OCI-LY7 (cell line): ENCODE results near the gene BCL11A. TPM values are rescaled to one million over a fixed set of nuclear protein-coding genes. Genes with fewer than 3 reads are reported as not detected.
A peak's percentile ranks its signal among the peaks of the same experiment; 100 is the strongest.

Experiments used
- BruUV-seq: library from RNA; stranded (reverse); fragments of 400-500 nt; replicated peaks from 2 replicates; lab custom pipeline; 2021; lab: Mats Ljungman, UMichigan
- CTCF ChIA-PET: fragments of 300-600 bp; sonication (Branson Sonifier 250); formaldehyde crosslinking; loops from one replicate; lab custom pipeline; 2022; ENCODE audit warnings: antibody characterized with exemption; ENCODE audit not compliant: unreplicated experiment; lab: Charles Lee
- POLR2A ChIA-PET: fragments of 300-600 bp; sonication (Branson Sonifier 250); formaldehyde crosslinking; loops from one replicate; lab custom pipeline; 2022; ENCODE audit warnings: antibody characterized with exemption; lab: Charles Lee
- DNase-seq: peaks from one replicate; pipeline ENCODE4 v3.0.0-alpha.2; 2015; ENCODE audit warnings: low spot score
- H2AFZ ChIP-seq: fragments of 200-600 bp; sonication (generic), shearing (Covaris generic); 2 replicates; pipeline ENCODE4 v1.6.1; 2014; ENCODE audit warnings: mild to moderate bottlenecking, antibody characterized with exemption, low read length, moderate library complexity
- H3K27ac ChIP-seq: fragments of 200-600 bp; sonication (generic); 2 replicates; pipeline ENCODE4 v1.5.1; 2014; ENCODE audit warnings: mixed run types, low read depth, mild to moderate bottlenecking, moderate library complexity, low read length, inconsistent platforms; ENCODE audit not compliant: poor library complexity, severe bottlenecking
- H3K36me3 ChIP-seq: fragments of 200-600 bp; sonication (generic); 2 replicates; pipeline ENCODE4 v1.6.1; 2014; ENCODE audit warnings: mild to moderate bottlenecking, antibody characterized with exemption, low read length, moderate library complexity, mixed read lengths; ENCODE audit not compliant: insufficient read depth
- H3K4me1 ChIP-seq: fragments of 200-600 bp; sonication (generic); 2 replicates; pipeline ENCODE4 v1.5.1; 2014; ENCODE audit warnings: mild to moderate bottlenecking, low read length; ENCODE audit not compliant: insufficient read depth, poor library complexity, severe bottlenecking
- H3K4me2 ChIP-seq: fragments of 200-600 bp; sonication (generic); 2 replicates; pipeline ENCODE4 v1.6.1; 2014; ENCODE audit warnings: mild to moderate bottlenecking, low read length
- H3K4me3 ChIP-seq: fragments of 200-600 bp; sonication (generic); 2 replicates; pipeline ENCODE4 v1.5.1; 2014; ENCODE audit warnings: mild to moderate bottlenecking, low read depth, low read length; ENCODE audit not compliant: poor library complexity, severe bottlenecking
- H3K79me2 ChIP-seq: fragments of 200-600 bp; sonication (generic); 2 replicates; pipeline ENCODE4 v1.6.1; 2016; ENCODE audit warnings: low read depth, mild to moderate bottlenecking, low read length, moderate library complexity, mixed read lengths; ENCODE audit not compliant: insufficient read depth
- H3K9me2 ChIP-seq: fragments of 200-600 bp; sonication (generic); 2 replicates; pipeline ENCODE4 v1.6.1; 2016; ENCODE audit warnings: mild to moderate bottlenecking, low read length, mixed read lengths; ENCODE audit not compliant: insufficient read depth
- H3K9me3 ChIP-seq: fragments of 200-600 bp; sonication (generic); 2 replicates; pipeline ENCODE4 v1.6.1; 2014; ENCODE audit warnings: mild to moderate bottlenecking, mixed run types, low read length, mixed read lengths
- H4K20me1 ChIP-seq: fragments of 200-600 bp; sonication (generic); 2 replicates; pipeline ENCODE4 v1.6.1; 2014; ENCODE audit warnings: mild to moderate bottlenecking, antibody characterized with exemption, low read length, moderate library complexity, mixed read lengths; ENCODE audit not compliant: insufficient read depth
- CTCF ChIP-seq: fragments of 200-600 bp; sonication (generic); conservative IDR thresholded peaks from 2 replicates; pipeline ENCODE4 v1.5.1; 2014; ENCODE audit warnings: mild to moderate bottlenecking, antibody characterized with exemption, low read length, moderate library complexity, mixed read lengths
- EZH2phosphoT487 ChIP-seq: fragments of 200-600 bp; sonication (generic); IDR thresholded peaks from 2 replicates; pipeline ENCODE4 v1.6.1; 2018; ENCODE audit warnings: low read depth, borderline replicate concordance, mild to moderate bottlenecking, mixed run types, antibody characterized with exemption, low read length, moderate library complexity, mixed read lengths
- intact Hi-C: fragments of 100-400 bp; cut with micrococcal nuclease; formaldehyde crosslinking; loops from one replicate; pipeline ENCODE4 v1.10.0; 2022; ENCODE audit not compliant: unreplicated experiment
- total RNA-seq, 2 experiments: library from RNA; depleted of rRNA in 1 of 2; stranded (reverse); fragments of >200 nt in 1 of 2; shearing (Covaris generic) in 1 of 2; gene quantifications; 2 replicates each; pipeline ENCODE4 v1.2.3, GENCODE V29; 2014 to 2022

BCL11A gene
- total RNA-seq, 2 experiments from 2014 or later, result 64.3 to 167 TPM

- peaks cover 98% of the 10 kb centered on the region for H3K36me3 ChIP-seq
- peak overlapping the region; percentile 100 for H3K4me2 ChIP-seq
- peak overlapping the region; percentile 93 for H3K4me3 ChIP-seq
- H2AFZ ChIP-seq, result no peak overlapping the region
- H4K20me1 ChIP-seq, result peaks cover 46% of the 10 kb centered on the region; the same call in 1 of the 2 replicates
- no TSS peak for BruUV-seq
- H3K9me2 ChIP-seq, result no peaks in the 10 kb centered on the region
- peaks cover 100% of the 10 kb centered on the region for H3K79me2 ChIP-seq
- H3K4me1 ChIP-seq, result peaks cover 81% of the 10 kb centered on the region
- peak overlapping the region; percentile 90 for H3K27ac ChIP-seq
- intact Hi-C loops, result no loop called here
- POLR2A ChIA-PET, result interaction anchor here (0.7 to 4.3 kb wide), 12 partner anchors 10 to 225 kb away, joined by 3 to 25 read pairs (median 4); no protein-coding TSS in a partner anchor
- DNase-seq, result peak; percentile 51
- TF ChIP-seq CTCF (no peak), EZH2phosphoT487 (no peak)
- H3K9me3 ChIP-seq, result no peaks in the 10 kb centered on the region
- CTCF ChIA-PET, result interaction anchor here (1.0 to 1.2 kb wide), 2 partner anchors 105 to 179 kb away, joined by 3 read pairs; no protein-coding TSS in a partner anchor
Measured at GRCh38 chr2:60544954-60545560, 8.4 kb downstream of the BCL11A start.

- peak overlapping the region; percentile 100 for H3K4me2 ChIP-seq
- intact Hi-C loops, result no loop called here
- no peaks in the 10 kb centered on the region for H3K9me2 ChIP-seq
- no peak for TF ChIP-seq CTCF
- TF ChIP-seq EZH2phosphoT487, result no peak
- BruUV-seq, result no TSS peak
- H3K27ac ChIP-seq, result peak overlapping the region; percentile 90
- no peaks in the 10 kb centered on the region for H3K9me3 ChIP-seq
- H3K4me3 ChIP-seq, result peak overlapping the region; percentile 93
- H3K36me3 ChIP-seq, result peaks cover 98% of the 10 kb centered on the region
- ChIA-PET CTCF (no interaction called here), POLR2A (interaction anchor here (0.8 to 4.3 kb wide), 5 partner anchors 9 to 231 kb away, joined by 3 to 25 read pairs (median 4); no protein-coding TSS in a partner anchor)
- H3K4me1 ChIP-seq, result peaks cover 81% of the 10 kb centered on the region
- peaks cover 56% of the 10 kb centered on the region; the same call in 1 of the 2 replicates for H4K20me1 ChIP-seq
- peaks cover 100% of the 10 kb centered on the region for H3K79me2 ChIP-seq
- no peak for DNase-seq
- no peak overlapping the region for H2AFZ ChIP-seq
Measured at GRCh38 chr2:60544062-60544461, 9.4 kb downstream of the BCL11A start.
